GM19025 (cell line): ENCODE measurements around the gene ERCC6L.
"Not testable (repeated sequence)": the region's sequence is repeated elsewhere in the genome, so short reads cannot be mapped to it uniquely, and the experiment has no call there.

Experiments used
- ATAC-seq: cut with Tn5 transposase; IDR thresholded peaks from one replicate; pipeline ENCODE4 v1.9.1; 2021; ENCODE audit warnings: mild to moderate bottlenecking, low read depth, moderate library complexity; ENCODE audit not compliant: unreplicated experiment

Gene ERCC6L

DNA sequence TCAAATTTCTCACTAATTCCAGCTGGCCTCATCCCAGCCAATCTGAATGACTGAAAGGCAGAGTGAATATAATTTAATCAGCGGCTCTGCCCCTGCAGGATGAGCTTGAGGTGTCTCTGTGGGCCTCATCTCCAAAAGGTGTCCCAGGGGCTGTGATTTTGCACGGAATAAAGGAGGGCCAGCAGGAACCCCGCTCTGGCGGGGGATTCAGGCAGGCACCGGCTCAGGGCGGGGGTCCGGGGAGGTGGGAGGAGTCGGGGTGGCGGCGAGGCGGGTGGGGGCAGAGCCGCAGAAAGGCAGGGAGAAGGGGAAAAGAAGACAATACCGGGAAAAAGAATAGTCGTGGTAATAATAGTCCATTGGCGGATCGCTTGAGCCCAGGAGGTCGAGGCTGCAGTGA is 16.0 kb upstream of the ERCC6L start:
- no peak for ATAC-seq

- ATAC-seq, result no peak
Observed at GRCh38 chrX:72253686-72254085, 14.9 kb upstream of the ERCC6L start.

GRCh38 chrX:72247206-72247942 is 8.5 kb upstream of the ERCC6L start:
- no peak for ATAC-seq

- no peak for ATAC-seq
Observed at GRCh38 chrX:72245461-72246089, 6.7 kb upstream of the ERCC6L start.

DNA sequence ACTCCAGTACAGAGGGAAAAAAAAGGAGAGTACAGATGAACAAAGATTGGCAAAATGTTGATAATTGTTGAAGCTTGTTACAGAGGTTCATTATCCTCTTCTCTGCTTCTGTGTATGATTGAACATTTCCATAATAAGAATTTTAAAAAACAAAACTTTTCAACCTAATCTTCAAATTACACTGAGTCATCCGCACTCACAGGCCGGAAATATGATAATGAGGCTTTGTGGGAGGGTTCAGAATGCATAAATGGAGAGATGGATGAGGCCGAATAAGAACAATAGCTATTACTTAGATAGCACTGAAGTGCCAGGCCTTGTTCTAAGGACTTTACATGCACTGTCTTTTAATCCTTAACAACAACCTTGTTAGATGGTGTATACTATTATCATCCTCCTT is 4.6 kb upstream of the ERCC6L start:
- no peak for ATAC-seq

DNA sequence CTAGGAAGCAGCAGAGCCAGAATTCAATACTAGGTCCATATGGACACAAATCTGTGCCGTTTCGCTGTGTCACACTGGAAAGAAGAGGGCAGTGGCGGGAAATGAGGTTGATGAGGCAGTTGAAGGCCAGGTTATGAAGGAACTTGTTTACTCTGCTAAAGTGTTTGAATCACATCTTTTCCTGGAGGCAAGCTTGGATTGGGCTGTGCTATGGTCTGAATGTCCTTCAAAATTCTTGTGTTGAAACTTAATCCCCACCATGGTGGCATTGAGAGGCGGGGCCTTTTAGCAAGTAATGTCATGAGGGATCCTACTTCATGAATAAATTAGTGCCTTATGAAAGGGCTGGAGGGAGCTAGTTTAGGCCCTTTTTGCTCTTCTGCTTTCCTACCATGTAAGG is 2.1 kb upstream of the ERCC6L start:
- ATAC-seq, result no peak

GRCh38 chrX:72238183-72238582 is 644 bp downstream of the ERCC6L start:
- no peak for ATAC-seq

- ATAC-seq, result no peak
Observed at GRCh38 chrX:72236841-72237240, 2.0 kb downstream of the ERCC6L start.

DNA sequence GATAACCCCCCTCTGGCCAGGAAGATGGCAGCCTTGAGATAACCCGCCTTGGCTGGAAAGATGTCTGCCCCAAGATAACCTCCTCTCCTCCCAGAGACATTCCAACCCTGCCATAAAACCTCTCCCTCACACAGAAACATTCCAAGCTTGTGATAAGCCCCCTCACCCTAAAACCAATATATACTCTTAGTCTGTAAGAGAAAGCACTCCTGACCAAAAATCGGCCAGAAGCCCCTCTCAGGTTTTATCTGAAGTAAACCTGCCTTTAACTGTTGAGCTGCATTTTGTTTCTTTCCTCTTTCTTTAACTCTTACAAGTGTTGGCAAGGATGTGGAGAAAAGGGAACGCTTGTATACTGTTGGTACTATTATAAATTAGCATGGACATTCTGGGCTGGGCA is 8.5 kb downstream of the ERCC6L start:
- ATAC-seq, result no peak

DNA sequence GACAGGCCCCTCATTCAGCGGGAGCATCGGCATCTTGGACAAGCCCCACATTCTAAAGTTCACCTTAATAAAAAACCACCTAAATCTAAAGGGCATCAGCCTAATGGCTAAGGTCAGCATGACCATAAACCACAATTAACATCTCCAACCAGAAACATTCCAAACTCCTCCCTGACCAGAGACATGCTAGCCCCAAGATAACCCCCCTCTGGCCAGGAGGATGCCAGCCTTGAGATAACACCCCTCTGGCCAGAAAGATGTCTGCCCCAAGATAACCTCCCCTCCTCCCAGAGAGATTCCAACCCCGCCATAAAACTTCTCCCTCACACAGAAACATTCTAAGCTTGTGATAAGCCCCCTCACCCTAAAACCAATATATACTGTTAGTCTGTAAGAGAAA is 18.5 kb downstream of the ERCC6L start:
- ATAC-seq, result not testable (repeated sequence)

GRCh38 chrX:72216973-72217372 is 21.9 kb downstream of the ERCC6L start:
- ATAC-seq, result no peak

DNA sequence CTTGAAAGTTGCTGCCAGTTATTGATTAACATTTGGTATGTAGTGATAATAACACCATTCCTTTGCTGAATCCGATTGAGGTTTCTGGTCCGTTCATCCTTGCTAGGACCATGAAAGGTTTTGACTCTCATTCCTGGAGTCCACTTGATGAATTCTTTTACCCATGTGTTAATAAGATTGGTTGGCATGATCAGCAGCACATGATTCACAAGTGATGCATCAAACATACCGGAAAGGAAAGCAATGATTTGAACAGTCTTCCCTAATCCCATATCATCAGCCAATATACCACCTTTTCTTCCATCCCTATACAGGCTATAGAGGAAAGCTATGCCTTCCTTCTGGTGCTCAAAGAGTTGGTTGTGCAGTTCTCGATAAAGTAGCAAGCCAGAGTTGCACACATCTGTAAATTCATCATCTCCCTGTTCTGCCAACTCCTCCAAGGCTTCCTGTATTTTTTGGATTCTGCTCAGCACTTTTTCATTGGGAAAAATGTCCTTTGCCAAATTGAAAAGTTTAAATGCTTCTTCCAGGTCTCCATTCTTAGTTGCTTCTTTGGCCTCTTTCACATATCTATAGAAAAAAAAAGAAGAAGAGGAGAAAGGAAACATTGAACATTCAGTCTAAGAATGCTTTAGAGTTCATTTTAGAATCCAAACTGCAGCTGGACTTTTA is 30.6 kb downstream of the ERCC6L start:
- no peak for ATAC-seq

- ATAC-seq, result no peak
Observed at GRCh38 chrX:72207366-72207765, 31.5 kb downstream of the ERCC6L start.

GRCh38 chrX:72205706-72206105 is 33.1 kb downstream of the ERCC6L start:
- ATAC-seq, result no peak

DNA sequence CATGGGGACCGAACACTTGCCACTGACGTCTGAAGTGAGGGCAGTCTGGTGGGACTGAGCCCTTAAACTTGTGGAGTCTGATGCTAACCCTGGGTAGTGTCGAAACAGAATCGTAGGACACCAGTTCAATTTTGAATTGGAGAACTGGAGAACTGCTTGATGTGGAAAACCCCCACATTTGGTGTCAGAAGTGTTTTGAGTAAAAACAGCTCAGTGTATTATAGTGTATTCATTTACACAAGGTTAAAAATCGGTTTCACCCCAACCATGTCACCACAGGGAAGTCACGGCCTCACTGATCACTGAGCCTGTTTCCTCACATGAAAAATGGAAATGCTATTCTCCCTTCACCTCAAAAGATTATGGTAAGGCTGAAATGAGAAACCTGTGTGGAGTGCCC is 35.4 kb downstream of the ERCC6L start:
- peak; percentile 78 for ATAC-seq

DNA sequence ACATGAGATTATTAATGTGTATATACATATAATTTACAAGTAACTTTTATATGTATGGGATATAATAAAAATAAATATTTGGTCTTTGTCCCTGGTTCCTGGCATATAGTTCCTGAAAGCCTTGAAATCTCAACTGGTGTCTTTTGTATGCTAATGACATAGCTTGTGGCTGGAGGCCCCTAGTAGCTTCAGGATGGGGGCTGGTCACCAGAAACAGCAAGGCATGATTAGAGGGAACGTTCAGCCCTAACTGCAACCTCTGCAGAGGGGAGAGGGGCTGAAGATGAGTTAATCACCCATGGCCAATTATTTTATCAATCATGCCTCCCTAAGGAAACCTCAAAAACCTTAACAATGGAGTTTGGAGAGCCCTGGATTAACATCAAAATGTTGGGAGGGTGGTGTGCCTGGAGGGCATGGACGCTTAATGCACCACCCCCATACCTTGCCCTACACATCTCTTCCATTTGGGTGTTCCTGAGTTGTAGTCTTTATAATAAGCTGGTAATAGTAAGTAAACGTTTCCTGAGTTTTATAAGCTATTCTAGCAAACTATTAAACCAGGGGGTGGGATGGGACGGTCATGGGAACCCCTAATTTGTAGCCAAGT is 35.9 kb downstream of the ERCC6L start:
- ATAC-seq, result no peak

DNA sequence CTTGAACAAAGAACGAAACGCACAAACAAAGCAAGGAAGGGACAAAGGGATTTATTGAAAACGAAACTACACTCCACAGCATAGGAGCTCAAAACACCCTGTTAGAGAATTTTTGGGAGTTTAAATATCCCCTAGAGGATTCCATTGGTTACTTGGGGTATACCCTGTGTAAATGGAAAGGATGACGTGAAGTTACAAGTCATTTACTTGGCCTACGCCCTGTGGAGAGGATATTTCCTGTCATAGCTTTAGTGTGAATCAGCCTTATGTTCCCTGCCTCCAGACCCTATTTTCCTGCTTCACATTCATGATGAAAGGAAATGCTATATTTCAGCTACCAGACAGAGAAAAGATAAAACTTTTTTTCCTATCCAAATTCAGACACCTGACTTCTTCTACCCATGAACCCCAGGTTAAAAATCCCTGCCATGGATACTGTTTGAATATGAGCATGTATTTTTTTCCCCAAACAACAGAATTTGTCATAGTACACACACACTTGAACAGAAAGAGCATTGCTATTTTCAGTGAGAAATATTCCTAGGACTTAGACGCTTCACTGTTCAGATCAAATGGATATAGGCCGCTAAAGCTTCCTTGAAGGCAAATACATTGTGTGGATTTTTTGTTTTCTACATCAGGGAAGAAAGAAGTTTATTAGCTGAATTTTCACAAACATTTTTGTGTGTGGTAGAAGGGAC is 36.8 kb downstream of the ERCC6L start:
- ATAC-seq, result no peak

GRCh38 chrX:72182924-72183323 is 55.9 kb downstream of the ERCC6L start:
- no peak for ATAC-seq

- peak; percentile 97 for ATAC-seq
Observed at GRCh38 chrX:72181178-72182125, 57.4 kb downstream of the ERCC6L start, which contains the start of gene PIN4. Gene PIN4 (plus strand): TSS chrX:72181757. CDS start chrX:72181786, 29 bp downstream.

DNA sequence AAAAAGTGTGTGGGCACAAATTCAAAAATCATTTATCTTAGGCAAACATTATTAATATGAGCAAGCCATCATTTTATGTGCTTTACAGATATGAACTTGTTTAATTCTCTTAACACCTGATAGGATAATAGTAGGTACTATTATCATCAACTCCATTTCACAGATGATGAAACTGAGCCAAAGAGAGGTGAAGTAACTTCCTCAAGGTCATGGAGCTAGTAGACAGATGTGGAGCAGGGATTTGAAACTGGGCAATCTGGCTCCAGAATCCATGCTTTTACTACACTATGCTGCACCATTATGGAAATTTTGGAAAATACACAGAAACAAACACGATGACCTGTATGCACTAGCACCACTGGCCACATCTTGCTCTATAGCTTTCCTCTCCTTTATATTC is 58.3 kb downstream of the ERCC6L start:
- no peak for ATAC-seq
